Measurements from ENCODE around the gene CORO2B.

DNA sequence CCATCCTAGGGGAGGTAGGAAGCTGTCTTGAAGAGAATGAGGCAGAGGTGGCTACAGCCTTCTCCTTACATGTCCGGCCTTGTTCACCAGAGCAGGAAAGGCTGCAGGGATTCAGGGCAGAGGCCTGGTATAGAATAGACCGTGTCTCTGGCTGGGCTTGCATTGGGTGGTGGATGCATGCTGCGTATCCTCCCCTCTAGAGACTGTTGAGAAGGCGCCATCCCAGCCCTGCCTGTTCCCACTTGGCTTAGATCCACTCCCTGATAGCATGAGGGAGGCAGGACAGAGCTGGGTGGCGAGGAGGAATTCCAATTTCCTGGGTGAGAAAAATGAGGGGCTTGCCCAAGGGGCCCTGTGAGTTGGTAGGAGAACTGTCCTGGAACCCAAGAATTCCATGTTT is 57.5 kb downstream of the CORO2B start:
- TF ChIP-seq, protein P1, sequence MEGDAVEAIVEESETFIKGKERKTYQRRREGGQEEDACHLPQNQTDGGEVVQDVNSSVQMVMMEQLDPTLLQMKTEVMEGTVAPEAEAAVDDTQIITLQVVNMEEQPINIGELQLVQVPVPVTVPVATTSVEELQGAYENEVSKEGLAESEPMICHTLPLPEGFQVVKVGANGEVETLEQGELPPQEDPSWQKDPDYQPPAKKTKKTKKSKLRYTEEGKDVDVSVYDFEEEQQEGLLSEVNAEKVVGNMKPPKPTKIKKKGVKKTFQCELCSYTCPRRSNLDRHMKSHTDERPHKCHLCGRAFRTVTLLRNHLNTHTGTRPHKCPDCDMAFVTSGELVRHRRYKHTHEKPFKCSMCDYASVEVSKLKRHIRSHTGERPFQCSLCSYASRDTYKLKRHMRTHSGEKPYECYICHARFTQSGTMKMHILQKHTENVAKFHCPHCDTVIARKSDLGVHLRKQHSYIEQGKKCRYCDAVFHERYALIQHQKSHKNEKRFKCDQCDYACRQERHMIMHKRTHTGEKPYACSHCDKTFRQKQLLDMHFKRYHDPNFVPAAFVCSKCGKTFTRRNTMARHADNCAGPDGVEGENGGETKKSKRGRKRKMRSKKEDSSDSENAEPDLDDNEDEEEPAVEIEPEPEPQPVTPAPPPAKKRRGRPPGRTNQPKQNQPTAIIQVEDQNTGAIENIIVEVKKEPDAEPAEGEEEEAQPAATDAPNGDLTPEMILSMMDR (IDR thresholded peaks at IDR 0.05): no peak
- TF ChIP-seq POLR2A (IDR thresholded peaks at IDR 0.05): no peak
- no peak for TF ChIP-seq EP300 (IDR thresholded peaks at IDR 0.05)
